Measurements from ENCODE around the gene TBC1D9B.
"Not testable (repeated sequence)": the region's sequence is repeated elsewhere in the genome, so short reads cannot be mapped to it uniquely, and the experiment has no call there.

TBC1D9B gene

DNA sequence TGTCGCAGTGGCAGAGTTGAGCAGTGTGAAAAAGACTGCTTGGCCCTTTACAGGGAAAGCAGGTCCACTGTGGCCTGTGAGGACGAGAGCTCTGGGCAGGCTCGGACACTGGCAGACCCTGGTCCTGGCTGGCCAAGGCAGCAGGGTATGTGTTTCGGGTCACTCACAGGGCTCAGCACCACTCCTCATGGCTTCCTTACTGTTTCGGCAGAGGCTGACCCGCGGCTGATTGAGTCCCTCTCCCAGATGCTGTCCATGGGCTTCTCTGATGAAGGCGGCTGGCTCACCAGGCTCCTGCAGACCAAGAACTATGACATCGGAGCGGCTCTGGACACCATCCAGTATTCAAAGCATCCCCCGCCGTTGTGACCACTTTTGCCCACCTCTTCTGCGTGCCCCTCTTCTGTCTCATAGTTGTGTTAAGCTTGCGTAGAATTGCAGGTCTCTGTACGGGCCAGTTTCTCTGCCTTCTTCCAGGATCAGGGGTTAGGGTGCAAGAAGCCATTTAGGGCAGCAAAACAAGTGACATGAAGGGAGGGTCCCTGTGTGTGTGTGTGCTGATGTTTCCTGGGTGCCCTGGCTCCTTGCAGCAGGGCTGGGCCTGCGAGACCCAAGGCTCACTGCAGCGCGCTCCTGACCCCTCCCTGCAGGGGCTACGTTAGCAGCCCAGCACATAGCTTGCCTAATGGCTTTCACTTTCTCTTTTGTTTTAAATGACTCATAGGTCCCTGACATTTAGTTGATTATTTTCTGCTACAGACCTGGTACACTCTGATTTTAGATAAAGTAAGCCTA is 71.3 kb downstream of the TBC1D9B start:
- no peak for DNase-seq

GRCh38 chr5:179834871-179835270 is 72.8 kb downstream of the TBC1D9B start:
- not testable (repeated sequence) for DNase-seq

DNA sequence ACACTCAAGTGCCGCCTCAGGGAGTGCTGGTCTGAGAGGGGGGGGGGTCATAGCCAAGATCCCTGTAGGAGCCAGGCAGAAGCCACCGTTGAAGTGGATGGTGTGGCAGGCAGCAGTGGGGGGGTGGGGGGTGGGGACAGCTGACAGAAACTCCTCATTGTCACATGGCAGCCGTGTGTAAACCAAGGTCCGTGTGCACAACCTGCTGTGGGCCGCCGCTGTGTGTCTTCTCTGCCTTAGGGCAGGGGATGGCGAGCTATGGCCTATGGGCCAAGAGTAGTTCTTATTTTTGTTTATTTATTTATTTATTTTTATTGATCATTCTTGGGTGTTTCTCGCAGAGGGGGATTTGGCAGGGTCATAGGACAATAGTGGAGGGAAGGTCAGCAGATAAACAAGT is 73.6 kb downstream of the TBC1D9B start:
- DNase-seq: no peak

DNA sequence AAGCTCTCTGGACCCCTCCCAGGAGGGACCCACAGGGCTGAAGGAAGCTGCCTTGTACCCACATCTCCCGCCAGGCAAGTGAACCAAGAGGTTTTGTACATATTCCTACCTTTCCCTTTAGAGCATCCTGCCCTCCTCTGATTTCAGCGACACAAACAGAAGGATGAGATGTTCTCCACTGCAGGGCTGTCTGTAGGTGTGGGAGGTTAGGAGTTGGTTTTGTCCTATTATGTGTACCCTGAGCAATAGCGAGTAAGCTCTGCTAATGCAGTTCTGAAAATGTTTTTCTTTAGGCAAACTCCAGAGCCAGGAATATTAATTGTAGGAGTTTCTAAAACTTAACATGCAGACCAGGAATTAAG is 74.0 kb downstream of the TBC1D9B start:
- DNase-seq: no peak

GRCh38 chr5:179833056-179833708 is 74.5 kb downstream of the TBC1D9B start:
- peak; percentile 25 to 75 for DNase-seq

DNA sequence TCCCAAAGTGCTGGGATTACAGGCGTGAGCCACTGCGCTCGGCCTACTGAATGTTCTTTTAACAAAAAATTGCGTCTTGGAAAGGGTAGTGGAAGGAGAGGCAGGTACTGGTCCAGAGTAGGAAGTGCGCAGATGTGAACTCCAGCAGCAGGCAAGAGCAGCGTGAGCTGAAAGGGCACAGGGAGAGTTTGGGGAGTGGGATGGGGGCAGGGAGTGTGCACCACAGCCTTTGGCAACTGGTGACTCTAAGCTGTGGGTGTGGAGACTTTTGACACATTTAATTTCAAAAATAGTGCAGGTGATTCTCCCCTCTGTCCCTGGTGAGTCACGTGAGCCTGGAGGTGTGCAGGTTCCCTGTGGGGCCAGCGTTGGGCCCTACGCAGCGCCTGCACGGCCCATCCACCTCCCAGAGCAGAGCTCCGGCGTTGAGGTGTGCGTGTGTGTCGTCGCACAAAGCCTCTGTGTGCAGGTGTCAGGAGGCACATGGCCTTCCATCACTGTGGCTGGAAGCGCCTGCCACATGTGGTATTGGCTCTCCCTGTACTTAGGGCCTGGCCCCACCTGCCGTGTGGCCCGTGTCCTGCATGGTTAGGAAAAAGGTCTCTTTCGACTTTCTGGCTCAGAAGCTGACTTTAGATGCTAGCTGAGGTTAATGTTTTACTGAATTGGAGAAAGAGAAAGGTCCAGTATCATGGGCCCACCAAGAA is 75.5 kb downstream of the TBC1D9B start:
- no peak for DNase-seq

GRCh38 chr5:179830818-179831468 is 76.8 kb downstream of the TBC1D9B start:
- no peak for DNase-seq

GRCh38 chr5:179829732-179830435 is 77.8 kb downstream of the TBC1D9B start:
- no peak for DNase-seq

GRCh38 chr5:179828756-179829421 is 78.8 kb downstream of the TBC1D9B start:
- DNase-seq: peak in 1 of 2 experiments; percentile 23

DNA sequence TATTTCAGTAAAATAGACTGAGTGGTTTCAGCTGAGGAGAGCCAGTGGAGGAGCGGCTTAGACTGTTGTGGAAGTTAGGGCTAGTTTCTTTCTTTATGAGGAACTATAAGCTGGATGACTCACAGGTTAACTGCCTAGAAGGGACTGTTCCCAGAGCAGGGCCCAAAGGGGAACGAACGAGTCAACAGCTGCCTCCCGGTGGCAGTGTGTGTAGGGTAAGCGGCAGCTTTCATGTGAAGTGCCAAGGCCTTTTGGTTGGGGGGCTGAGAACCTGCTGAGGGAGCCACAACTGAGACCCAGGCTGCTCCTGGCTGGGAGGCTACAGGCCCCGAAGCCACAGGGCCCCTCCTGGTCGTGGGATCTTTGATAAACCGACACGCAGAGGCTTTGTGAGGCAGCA is 80.0 kb downstream of the TBC1D9B start:
- DNase-seq: no peak

GRCh38 chr5:179825655-179826182 is 82.0 kb downstream of the TBC1D9B start:
- peak in 1 of 2 experiments; percentile 17 for DNase-seq

GRCh38 chr5:179824745-179825112 is 83.0 kb downstream of the TBC1D9B start:
- no peak for DNase-seq

GRCh38 chr5:179823937-179824744 is 83.6 kb downstream of the TBC1D9B start:
- DNase-seq: no peak

DNA sequence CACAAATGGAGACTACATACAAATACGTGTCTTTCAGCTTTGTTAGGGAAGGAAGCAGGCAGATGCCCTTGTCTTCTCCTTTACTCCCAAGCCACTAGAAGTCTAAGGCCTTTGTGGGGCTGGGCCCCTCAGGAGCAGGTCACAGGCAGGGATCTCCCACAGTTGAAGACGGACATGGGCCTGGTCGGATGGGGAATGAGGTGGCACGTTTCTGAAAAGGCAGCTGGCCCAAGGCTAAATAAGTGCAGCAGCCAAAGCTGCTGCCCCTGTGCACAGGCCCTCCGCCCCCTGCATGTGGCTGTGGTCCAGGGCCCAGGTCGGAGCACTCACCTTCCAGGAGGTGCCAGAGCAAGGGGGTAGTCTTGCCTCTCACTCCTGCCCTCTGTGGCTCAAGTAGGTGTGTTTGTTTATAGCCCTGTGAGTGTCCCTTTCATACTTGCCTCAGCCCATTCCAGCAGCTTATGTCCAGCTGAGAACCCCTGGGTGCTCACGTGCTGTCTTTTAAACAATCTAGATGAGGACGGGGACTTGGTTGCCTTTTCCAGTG is 85.2 kb downstream of the TBC1D9B start:
- DNase-seq: no peak

DNA sequence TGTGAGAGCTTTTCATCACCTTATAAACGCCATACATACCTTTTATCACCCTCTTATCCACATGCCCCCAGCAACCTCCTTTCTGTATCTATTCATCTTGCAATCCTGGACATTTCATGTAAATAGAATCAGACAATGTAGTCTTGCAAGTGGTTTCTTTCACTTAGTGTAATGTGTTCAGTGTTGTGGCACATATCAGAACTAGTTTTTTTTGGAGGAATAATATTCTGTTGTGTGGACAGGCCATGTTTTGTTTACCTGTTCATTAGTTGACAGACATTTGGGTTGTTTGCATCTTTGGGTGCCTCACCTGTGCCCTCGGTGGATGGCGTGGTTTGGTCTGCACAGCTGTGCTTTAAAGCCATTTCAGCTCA is 85.7 kb downstream of the TBC1D9B start:
- DNase-seq: no peak

- peak; percentile 70 to 80 for DNase-seq
These were observed 86.2 kb downstream of the TBC1D9B start for GRCh38 chr5:179821298-179822058.

GRCh38 chr5:179820483-179821297 is 87.0 kb downstream of the TBC1D9B start, which contains the start of gene SQSTM1:
Gene SQSTM1 (plus strand): TSS chr5:179820905. CDS start chr5:179820937, 32 bp downstream.
- peak; percentile 23 to 75 for DNase-seq

DNA sequence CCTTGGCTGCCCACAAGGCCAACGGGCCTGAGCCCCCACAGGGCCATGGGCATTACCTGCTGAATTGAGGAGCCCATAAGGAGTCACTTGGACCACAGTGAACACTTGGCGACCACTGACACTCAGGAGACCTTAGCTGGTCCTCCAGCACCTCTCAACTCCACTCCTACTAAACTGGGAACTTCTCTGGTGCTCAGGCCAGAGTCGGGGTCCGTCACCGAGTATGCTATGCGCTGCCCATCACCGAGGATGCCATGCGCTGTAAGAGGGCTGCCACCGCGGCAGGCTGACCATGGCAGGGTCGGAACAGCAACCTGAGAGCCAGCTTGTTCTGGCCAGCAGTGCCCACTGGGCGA is 87.6 kb downstream of the TBC1D9B start:
- no peak for DNase-seq
